HepG2 (cell line): Measurements from ENCODE around the gene OASL.

Experiments used
- ARNTL ChIP-seq: sonication (generic); formaldehyde crosslinking; IDR thresholded peaks from 2 replicates; pipeline ENCODE4 v1.4.0; 2020; ENCODE audit warnings: mild to moderate bottlenecking, missing genetic modification reagents
- BRCA1 ChIP-seq: sonication (generic); formaldehyde crosslinking; IDR thresholded peaks from 2 replicates; pipeline ENCODE4 v1.4.0; 2020; ENCODE audit warnings: missing genetic modification reagents
- CTCF ChIP-seq: sonication (generic); formaldehyde crosslinking; IDR thresholded peaks from 2 replicates; pipeline ENCODE4 v1.5.0; 2020; ENCODE audit warnings: mild to moderate bottlenecking, missing genetic modification reagents, moderate library complexity
- FOSL1 ChIP-seq: sonication (generic); formaldehyde crosslinking; IDR thresholded peaks from 2 replicates; pipeline ENCODE4 v1.9.0; 2021; ENCODE audit warnings: missing genetic modification reagents, borderline replicate concordance
- HMGXB3 ChIP-seq: sonication (generic); formaldehyde crosslinking; IDR thresholded peaks from 2 replicates; pipeline ENCODE4 v1.4.0; 2020; ENCODE audit warnings: missing genetic modification reagents, borderline replicate concordance
- MAFF ChIP-seq: IDR thresholded peaks from 2 replicates; pipeline ENCODE4 v1.6.1; 2011; ENCODE audit warnings: low read depth, low read length, improper control_type of control experiment
- SP1 ChIP-seq, 2 experiments: fragments of 450-650 bp in 1 of 2; sonication (generic) in 1 of 2; formaldehyde crosslinking in 1 of 2; IDR thresholded peaks; 2 replicates each; pipeline versions ENCODE4 v1.4.0 to v1.6.1; 2016 to 2020; ENCODE audit warnings: missing genetic modification reagents in 1 of 2
- TBP ChIP-seq: sonication (generic); formaldehyde crosslinking; IDR thresholded peaks from 2 replicates; pipeline ENCODE4 v1.5.0; 2020; ENCODE audit warnings: missing genetic modification reagents

DNA sequence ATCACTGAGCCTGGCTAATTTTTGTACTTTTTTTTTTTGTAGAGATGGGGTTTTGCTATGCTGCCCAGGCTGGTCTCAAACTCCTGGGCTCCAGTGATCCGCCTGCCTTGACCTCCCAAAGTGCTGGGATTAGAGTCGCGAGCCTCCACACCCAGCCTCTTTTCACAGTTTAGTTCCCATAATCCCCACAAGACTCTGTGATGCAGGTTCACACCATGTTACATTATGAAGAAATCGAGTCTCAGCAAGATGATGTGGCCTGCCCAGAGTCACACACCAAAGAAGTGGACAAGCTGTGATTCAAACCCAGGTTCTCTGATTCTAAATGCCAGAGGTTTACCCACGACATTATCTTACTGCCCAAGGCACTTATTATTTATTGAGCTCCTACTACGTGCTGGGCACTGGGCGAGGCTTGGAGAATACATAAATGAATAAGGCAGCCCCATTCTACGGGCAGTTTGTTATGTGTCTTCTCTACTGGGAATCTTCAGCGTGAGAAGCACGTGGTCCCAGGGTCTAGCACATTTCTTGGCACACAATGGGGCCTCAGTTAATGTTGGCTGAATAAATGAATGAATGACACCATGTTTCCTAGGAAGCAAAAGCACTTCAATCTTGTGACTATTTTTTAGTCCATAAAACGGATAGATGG lies 23.5 kb upstream of the OASL start:
- no peak for TF ChIP-seq CTCF (CRISPR knock-in tag)
- no peak for TF ChIP-seq FOSL1
- TF ChIP-seq HMGXB3 (CRISPR knock-in tag): no peak
- no peak for TF ChIP-seq BRCA1 (CRISPR knock-in tag)
- no peak for TF ChIP-seq SP1 (IDR thresholded peaks at IDR 0.05)
- TF ChIP-seq SP1 (CRISPR knock-in tag; IDR thresholded peaks at IDR 0.05): no peak
- TF ChIP-seq MAFF: no peak
- no peak for TF ChIP-seq ARNTL
- no peak for TF ChIP-seq TBP (CRISPR knock-in tag)
